Natural killer cell (primary cell): ENCODE results near the gene SUSD1. TPM values are rescaled to one million over a fixed set of nuclear protein-coding genes. Genes with fewer than 3 reads are reported as not detected.

Source experiments
- ATAC-seq, 3 donors: fragments of 150-1000 bp in 2 of 3; fragments of 200-7000 bp in 1 of 3; cut with Tn5 transposase; 1 replicate in 1 of 3; 2 replicates in 2 of 3; pipeline ENCODE4 v1.10.0; 2021; ENCODE audit warnings: mild to moderate bottlenecking in 2 of 3, moderate library complexity in 2 of 3
- DNase-seq, 2 donors: peaks; one replicate each; pipeline versions ENCODE4 v3.0.0 to v3.0.0-alpha.2; 2013 to 2021; ENCODE audit warnings: mixed read lengths in 1 of 2
- H3K27ac ChIP-seq: one replicate; pipeline ENCODE4 v1.5.1; 2013; ENCODE audit warnings: mild to moderate bottlenecking, low read length
- H3K27me3 ChIP-seq: one replicate; pipeline ENCODE4 v1.6.1; 2013; ENCODE audit warnings: low read length; ENCODE audit not compliant: control insufficient read depth, insufficient read depth
- H3K36me3 ChIP-seq: one replicate; pipeline ENCODE4 v1.6.1; 2013; ENCODE audit warnings: low read length; ENCODE audit not compliant: control insufficient read depth, insufficient read depth
- H3K4me1 ChIP-seq: one replicate; pipeline ENCODE4 v1.6.1; 2013; ENCODE audit warnings: low read length; ENCODE audit not compliant: control insufficient read depth, insufficient read depth
- H3K4me3 ChIP-seq: one replicate; pipeline ENCODE4 v1.5.1; 2013; ENCODE audit warnings: low read length
- H3K9me3 ChIP-seq: one replicate; pipeline ENCODE4 v1.6.1; 2013; ENCODE audit warnings: low read length; ENCODE audit not compliant: control insufficient read depth, insufficient read depth
- H3K27ac Mint-ChIP-seq, 2 donors: one replicate each; pipeline ENCODE4 v1.8.0; 2022; ENCODE audit warnings: mild to moderate bottlenecking in 2 of 2, mixed read lengths in 2 of 2, moderate library complexity in 1 of 2
- H3K27me3 Mint-ChIP-seq, 2 donors: one replicate each; pipeline ENCODE4 v1.8.0; 2022; ENCODE audit warnings: low read depth in 2 of 2, mixed read lengths in 2 of 2
- H3K36me3 Mint-ChIP-seq: one replicate; pipeline ENCODE4 v1.8.0; 2022; ENCODE audit warnings: mixed read lengths
- H3K4me1 Mint-ChIP-seq, 2 donors: one replicate each; pipeline ENCODE4 v1.8.0; 2022; ENCODE audit warnings: mixed read lengths in 2 of 2
- H3K4me3 Mint-ChIP-seq: one replicate; pipeline ENCODE4 v1.8.0; 2022; ENCODE audit warnings: mild to moderate bottlenecking, moderate library complexity, mixed read lengths
- H3K9me3 Mint-ChIP-seq, 2 donors: one replicate each; pipeline ENCODE4 v1.8.0; 2022; ENCODE audit warnings: mixed read lengths in 2 of 2
- WGBS: methylation state at CpG from one replicate; pipeline ENCODE4 v1.1.7; 2013; ENCODE audit warnings: missing lambda C conversion rate; ENCODE audit not compliant: insufficient coverage; 5-methylcytosine and 5-hydroxymethylcytosine counted together
- intact Hi-C: fragments of 100-400 bp; cut with micrococcal nuclease; formaldehyde crosslinking; loops from one replicate; pipeline ENCODE4 v1.14.2; 2022
- total RNA-seq, 4 donors: library from RNA; stranded (reverse); fragments of 120-200 nt in 1 of 4; gene quantifications; one replicate each; pipeline versions ENCODE4 v1.2.3 to v1.2.4, GENCODE V29; 2013 to 2022
- TF ChIP-seq, protein P1 (sequence below): fragments of 200-600 bp; IDR thresholded peaks from one replicate; pipeline ENCODE4 v1.8.0; 2022; ENCODE audit warnings: antibody characterized with exemption

Gene SUSD1
- total RNA-seq, 3 donors from 2014 or later (not counting 1 experiment from before 2014, with no cell fraction given), result 74.1 to 97.4 (median 86.9) TPM

DNA sequence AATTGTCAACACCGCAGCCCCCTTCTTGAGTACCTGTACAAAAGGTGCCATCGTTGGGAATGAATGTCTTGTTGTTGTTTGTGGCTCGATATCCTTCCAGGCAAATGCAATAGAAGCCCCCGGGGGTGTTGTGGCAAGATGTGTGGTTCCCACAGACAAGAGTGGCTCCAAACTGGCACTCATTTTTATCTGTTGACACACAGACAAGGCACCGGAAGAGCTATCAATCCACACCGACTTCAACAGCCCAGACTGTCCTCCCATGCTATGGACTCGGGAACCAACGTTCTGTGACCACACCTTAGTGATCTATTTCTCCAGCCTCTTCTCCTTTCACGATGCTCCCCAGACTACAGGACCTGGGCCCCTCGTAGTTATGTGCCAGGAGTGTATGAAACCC lies 25.9 kb downstream of the SUSD1 start:
- no peak overlapping the region for H3K4me3 Mint-ChIP-seq
- peaks cover 24% of the 10 kb centered on the region for H3K36me3 ChIP-seq
- H3K9me3 ChIP-seq, result no peaks in the 10 kb centered on the region
- no peaks in the 10 kb centered on the region for H3K27me3 Mint-ChIP-seq
- TF ChIP-seq, protein P1, sequence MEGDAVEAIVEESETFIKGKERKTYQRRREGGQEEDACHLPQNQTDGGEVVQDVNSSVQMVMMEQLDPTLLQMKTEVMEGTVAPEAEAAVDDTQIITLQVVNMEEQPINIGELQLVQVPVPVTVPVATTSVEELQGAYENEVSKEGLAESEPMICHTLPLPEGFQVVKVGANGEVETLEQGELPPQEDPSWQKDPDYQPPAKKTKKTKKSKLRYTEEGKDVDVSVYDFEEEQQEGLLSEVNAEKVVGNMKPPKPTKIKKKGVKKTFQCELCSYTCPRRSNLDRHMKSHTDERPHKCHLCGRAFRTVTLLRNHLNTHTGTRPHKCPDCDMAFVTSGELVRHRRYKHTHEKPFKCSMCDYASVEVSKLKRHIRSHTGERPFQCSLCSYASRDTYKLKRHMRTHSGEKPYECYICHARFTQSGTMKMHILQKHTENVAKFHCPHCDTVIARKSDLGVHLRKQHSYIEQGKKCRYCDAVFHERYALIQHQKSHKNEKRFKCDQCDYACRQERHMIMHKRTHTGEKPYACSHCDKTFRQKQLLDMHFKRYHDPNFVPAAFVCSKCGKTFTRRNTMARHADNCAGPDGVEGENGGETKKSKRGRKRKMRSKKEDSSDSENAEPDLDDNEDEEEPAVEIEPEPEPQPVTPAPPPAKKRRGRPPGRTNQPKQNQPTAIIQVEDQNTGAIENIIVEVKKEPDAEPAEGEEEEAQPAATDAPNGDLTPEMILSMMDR, result no peak
- H3K4me1 ChIP-seq, result no peaks in the 10 kb centered on the region
- H3K27ac Mint-ChIP-seq, result peak overlapping the region in 1 of 2 donors; percentile 18
- peaks cover 6 to 26% of the 10 kb centered on the region in 2 donors for H3K4me1 Mint-ChIP-seq
- intact Hi-C loops, result no loop called here
- ATAC-seq (no peak), DNase-seq (no peak)
- H3K27me3 ChIP-seq, result no peaks in the 10 kb centered on the region
- H3K4me3 ChIP-seq, result no peak overlapping the region
- no peak overlapping the region for H3K27ac ChIP-seq
- H3K9me3 Mint-ChIP-seq, result no peaks in the 10 kb centered on the region
- 95% methylated on average over 10 of the region's 10 CpGs for WGBS
- no peaks in the 10 kb centered on the region for H3K36me3 Mint-ChIP-seq

DNA sequence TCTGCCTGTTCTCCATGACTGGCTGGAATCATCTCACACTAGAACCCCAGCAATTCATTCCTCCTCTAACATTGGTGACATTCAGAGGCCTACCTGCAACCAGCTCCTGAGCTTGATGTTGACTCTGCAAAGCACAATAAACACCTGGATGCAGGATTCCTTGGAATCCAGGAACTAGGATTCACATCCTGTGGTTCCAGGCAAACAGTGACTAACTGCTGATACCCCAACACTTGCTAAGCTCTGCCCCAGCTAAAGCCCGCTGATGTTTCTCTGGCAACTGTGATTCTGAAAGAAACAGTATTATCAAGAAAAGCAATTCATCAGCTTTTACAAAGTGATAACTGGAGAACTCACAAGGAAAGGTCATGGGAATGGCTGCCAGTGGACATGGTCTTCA lies 29.2 kb downstream of the SUSD1 start:
- H3K27me3 Mint-ChIP-seq, result no peaks in the 10 kb centered on the region
- no peak overlapping the region for H3K4me3 Mint-ChIP-seq
- intact Hi-C loops, result no loop called here
- H3K36me3 Mint-ChIP-seq, result no peaks in the 10 kb centered on the region
- ATAC-seq (no peak), DNase-seq (no peak)
- TF ChIP-seq, protein P1, result no peak
- H3K36me3 ChIP-seq, result peaks cover 26% of the 10 kb centered on the region
- no peak overlapping the region for H3K27ac ChIP-seq
- H3K9me3 ChIP-seq, result no peaks in the 10 kb centered on the region
- no peaks in the 10 kb centered on the region for H3K9me3 Mint-ChIP-seq
- 100% methylated on average over 1 of the region's 1 CpG for WGBS
- no peak overlapping the region for H3K4me3 ChIP-seq
- H3K4me1 Mint-ChIP-seq, result peaks cover 6 to 22% of the 10 kb centered on the region in 2 donors
- H3K4me1 ChIP-seq, result no peaks in the 10 kb centered on the region
- H3K27ac Mint-ChIP-seq, result peak overlapping the region in 1 of 2 donors; percentile 38
- H3K27me3 ChIP-seq, result no peaks in the 10 kb centered on the region

DNA sequence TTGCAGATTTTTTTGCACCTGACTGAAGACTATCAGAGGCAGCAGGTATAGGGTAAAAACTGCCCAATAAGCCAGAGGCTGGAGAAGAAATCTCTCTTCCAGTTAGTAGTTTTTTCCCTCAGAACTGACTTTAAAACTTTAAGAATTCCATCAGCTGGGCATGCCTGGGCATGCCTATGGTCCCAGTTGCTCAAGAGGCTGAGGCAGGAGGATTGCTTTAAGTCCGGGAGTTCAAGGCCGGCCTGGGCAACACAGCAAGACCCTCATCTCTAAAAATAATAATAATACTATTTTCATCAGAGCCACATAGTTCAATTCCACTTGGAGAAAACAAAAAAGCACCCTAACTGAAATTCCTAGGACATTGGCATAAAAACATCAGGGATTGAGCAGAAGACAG lies 30.3 kb downstream of the SUSD1 start:
- H3K27me3 ChIP-seq, result no peaks in the 10 kb centered on the region
- intact Hi-C loops, result no loop called here
- Mint-ChIP-seq H3K36me3 (no peaks in the 10 kb centered on the region), H3K27me3 (no peaks in the 10 kb centered on the region), H3K27ac (no peak overlapping the region), H3K4me3 (no peak overlapping the region), H3K9me3 (no peaks in the 10 kb centered on the region), H3K4me1 (peaks cover 6 to 19% of the 10 kb centered on the region in 2 donors)
- no peak overlapping the region for H3K4me3 ChIP-seq
- peaks cover 24% of the 10 kb centered on the region for H3K36me3 ChIP-seq
- TF ChIP-seq, protein P1, result no peak
- H3K4me1 ChIP-seq, result no peaks in the 10 kb centered on the region
- no peaks in the 10 kb centered on the region for H3K9me3 ChIP-seq
- no peak overlapping the region for H3K27ac ChIP-seq
- ATAC-seq, result no peak
- no peak for DNase-seq
- 100% methylated on average over 2 of the region's 2 CpGs for WGBS

DNA sequence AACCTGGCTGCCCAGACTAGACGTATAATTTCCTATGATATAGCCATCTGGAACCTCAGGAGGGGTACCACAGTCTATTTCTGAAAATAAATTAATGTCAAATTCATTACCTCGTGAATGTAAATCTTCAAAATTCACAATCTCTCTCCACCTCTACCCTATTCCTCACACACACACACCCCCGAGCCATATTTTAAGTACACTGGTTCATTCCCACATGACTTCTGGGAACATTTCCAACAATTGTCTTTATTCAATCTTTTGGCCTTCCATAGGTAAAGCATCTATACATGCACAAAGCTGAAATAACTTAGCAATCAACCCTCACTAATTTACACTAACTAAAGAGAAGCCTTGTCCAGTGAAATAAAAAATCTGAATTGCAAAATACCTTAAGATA lies 32.7 kb downstream of the SUSD1 start:
- TF ChIP-seq, protein P1, result no peak
- no peaks in the 10 kb centered on the region for H3K9me3 ChIP-seq
- no peaks in the 10 kb centered on the region for H3K4me1 ChIP-seq
- Mint-ChIP-seq H3K4me3 (no peak overlapping the region), H3K27ac (no peak overlapping the region), H3K27me3 (no peaks in the 10 kb centered on the region), H3K36me3 (no peaks in the 10 kb centered on the region), H3K4me1 (peaks cover 6 to 8% of the 10 kb centered on the region in 2 donors), H3K9me3 (no peaks in the 10 kb centered on the region)
- intact Hi-C loops, result no loop called here
- H3K4me3 ChIP-seq, result no peak overlapping the region
- H3K27ac ChIP-seq, result no peak overlapping the region
- peaks cover 23% of the 10 kb centered on the region for H3K36me3 ChIP-seq
- H3K27me3 ChIP-seq, result no peaks in the 10 kb centered on the region
- ATAC-seq (no peak), DNase-seq (no peak)
- WGBS, result 97% methylated on average over 3 of the region's 3 CpGs
